ENCODE data around the gene SPTB.

- TF ChIP-seq EZH2phosphoT487 (IDR thresholded peaks at IDR 0.05; ENCODE audit: low read depth, severe bottlenecking, unreplicated experiment), result no peak
- TF ChIP-seq CTCF (IDR thresholded peaks at IDR 0.05; ENCODE audit: poor library complexity), result no peak
- TF ChIP-seq EZH2 (IDR thresholded peaks at IDR 0.05; ENCODE audit: borderline replicate concordance), result no peak
Measured at GRCh38 chr14:64856529-64857445, 22.9 kb downstream of the SPTB start.

Measured in hepatocyte (in vitro differentiated cells).